GM19238 (cell line): ENCODE results near the gene ABL1.

Experiments
- DNase-seq: peaks from one replicate; pipeline ENCODE4 v3.0.0; 2011; ENCODE audit warnings: low spot score; ENCODE audit not compliant: insufficient read length

ABL1 gene

DNA sequence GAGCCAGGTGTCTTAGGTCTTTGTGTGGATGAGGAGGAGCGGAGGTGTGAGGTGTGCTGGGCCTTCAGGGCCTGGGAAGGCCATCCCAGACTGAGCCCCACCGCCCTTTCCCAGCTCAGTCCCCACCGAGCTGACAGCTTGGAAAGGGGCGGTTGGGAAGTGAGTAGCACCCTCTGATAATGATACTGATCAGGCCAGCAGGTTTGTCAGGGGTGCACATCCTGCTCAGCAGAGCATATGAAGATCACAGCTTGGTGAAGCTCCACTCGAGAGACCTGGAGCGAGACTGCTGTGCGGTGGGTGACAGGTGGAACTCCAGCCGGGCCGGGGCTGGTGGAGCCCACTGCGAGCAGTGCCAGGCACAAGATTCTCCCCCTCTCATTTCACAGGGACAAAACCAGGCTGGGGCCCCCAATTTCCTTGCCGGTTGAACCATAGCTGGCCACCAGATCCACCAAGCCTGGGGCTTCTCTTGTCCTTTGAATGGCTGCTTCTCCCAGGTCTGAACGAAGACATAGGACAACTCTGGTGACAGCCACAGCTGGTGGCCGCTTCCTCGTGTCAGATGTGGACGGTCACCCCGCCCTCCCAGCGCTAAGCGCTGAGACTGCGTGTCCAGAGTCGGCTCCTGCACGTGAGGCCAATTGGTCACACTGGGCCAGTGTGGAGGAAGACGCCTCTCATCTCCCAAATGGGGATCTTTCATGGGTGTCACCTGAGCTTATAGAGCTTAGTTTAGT lies 53.3 kb downstream of the ABL1 start:
- DNase-seq, result no peak

DNA sequence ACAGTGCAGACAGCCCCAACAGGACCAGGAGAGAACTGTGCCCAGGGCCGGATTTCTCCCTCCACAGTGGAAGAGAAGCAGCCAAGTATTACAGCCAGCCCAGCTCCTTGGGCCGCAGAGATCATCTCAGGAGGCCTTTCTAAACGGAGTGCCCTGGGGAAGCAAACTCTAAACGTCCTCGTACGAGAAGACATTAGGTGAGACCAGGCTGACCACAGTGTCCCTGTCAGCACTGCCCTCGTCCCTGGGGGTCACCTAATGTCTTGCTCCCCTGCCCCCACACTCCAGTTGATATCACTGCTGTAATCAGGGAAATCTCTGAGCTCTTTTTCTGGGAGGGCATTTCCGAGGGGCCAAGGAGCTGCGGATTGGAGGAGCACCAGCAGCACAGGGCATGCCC lies 55.1 kb downstream of the ABL1 start:
- no peak for DNase-seq

DNA sequence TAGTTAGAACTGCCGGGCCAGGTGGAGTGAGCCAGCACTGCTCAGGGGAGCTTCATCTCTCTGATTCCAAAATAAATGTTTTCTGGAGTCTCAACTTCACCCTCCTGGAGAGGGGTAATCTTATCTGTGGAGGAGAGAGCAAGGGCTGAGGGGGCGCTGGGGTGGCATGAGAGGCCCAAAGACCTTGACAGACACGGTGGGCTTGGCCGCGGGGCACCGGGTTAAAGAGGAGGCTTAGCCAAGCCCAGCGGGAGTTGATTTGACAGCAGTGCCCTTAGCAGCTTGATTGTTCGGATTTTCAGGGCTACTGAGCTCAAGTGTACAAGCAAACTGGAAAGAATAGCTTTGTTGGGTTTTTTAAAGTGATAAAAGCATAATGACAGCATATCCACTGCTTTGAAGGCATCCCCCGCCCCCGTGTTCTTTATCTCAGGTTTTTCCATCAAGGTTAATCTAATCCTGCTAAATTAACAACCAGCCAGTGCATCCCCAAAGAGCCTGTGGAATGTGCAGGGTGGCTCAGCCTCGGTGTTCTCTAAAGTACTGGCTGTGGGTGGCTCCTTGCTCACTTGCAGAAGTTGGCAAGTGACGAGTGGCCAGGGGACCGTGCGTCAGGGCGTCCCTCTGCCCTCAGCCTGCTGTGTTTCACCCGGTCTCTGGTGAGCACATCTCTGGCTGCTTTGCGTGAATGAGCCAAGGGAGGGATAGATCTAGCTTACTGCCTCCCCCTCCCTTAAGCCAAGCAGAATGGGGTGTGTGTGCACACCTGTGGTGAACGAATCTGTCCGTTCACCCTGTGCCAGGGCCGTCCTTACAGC lies 56.0 kb downstream of the ABL1 start:
- no peak for DNase-seq

DNA sequence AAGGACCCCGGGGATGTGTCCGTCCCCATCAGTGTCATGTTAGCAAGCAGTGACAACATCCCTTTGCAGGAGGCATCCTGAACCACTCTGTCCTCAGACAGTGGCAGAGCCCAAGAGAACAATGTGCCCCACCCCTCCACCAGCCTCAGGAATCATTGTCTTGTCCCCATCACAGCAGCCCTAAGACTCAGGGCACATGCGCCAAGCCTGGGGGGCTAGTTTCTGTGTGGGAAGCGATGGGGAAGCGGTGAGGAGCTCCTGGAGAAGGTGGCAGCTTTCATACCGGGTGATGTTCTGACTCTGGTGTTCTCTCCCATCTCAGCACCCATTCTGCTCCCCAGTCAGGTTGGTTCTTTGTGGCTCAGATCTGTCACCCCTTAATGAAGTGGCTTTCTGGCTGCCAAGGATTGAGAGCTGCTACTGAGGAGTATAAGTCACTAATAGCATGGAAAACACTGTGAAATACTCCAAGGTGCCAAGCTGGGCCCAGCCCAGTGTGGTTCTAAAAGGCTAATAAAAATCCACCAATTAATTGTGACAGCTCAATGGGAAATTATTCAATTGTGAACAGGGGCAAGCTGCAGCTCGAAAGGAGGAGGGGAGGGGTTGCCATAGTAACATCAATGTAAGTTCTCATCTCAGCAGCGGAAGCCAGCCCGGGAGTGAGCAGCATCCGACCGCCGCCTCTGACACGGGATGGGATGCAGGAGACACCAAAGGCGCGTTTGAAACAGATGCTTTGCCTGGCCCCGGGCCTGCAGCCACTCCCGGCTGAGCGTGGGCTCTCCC lies 56.8 kb downstream of the ABL1 start:
- DNase-seq, result no peak

DNA sequence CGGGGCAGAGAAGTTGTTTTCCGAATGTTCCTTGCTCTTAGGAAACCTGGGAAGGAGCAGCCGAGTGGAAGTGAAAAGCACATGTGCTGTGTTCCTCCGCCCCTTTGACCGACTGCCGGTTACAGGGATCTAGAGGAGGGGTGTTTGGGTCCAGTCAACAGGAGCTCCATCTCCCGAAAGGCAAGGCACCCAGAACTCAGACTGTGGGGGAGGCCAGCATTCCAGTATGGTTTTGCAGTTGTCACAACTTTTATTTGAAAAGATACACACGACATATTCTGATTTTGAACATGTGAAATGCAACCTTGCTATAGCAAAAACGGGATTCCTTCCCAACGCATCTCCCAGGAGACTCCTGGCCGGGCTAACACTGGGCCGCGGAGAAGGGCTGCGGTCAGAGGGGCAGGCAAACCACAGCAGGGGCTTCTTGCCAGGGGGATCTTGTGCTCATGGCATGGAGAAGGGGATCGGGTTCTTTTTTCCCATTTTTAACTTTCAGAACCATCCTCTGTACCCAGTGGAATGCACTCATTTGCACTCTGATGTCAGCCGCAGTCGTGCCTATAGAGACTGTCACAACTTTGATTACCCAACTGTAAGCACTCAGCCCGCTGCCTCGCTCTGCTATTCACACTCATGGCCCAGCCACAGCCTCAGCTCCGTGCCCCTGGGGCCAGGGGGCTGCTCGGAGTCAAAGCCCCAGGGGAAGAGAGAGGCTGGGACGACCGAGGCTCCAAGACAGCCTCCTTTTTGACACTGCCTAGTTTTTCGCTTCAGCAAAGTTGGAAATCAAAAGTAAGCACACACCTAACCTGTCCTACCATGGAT lies 57.6 kb downstream of the ABL1 start:
- DNase-seq, result no peak

DNA sequence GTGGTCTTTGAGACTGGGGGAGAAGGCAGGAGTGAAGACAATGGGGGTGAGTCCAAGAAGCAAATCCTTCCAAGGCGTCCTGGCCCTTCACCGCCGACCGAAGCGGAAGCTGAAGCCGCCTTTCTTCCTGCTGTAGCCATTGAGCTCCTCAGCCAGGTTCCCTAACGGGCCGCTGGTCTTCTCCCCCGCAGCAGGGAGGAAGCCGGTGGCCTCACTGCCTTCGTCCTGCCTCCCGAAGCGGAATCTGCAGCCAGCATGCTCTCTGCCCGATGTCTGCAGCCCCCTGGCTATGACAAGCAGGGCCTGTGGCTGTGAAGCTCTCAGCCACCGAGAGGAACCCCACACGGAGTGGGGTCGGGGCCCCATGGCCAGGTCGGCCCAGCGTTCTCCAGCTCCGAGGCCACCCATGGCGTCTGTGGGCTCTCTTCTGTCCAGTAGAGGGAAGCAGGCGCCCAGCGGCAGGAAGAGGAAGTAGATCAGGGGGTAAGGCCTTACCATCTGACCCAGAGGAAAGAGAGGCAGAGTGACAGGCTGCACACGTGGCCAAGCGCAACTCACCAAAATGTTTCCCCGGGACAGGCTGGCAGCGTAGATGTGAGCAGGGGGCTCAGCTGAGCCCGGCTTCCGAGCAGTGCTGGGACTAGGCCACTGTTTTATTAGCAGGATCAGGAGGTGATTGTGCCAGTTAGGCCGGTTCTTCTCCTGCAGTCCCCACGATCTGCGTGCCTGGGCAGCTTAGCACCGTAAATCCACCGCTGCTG lies 58.5 kb downstream of the ABL1 start:
- no peak for DNase-seq

DNA sequence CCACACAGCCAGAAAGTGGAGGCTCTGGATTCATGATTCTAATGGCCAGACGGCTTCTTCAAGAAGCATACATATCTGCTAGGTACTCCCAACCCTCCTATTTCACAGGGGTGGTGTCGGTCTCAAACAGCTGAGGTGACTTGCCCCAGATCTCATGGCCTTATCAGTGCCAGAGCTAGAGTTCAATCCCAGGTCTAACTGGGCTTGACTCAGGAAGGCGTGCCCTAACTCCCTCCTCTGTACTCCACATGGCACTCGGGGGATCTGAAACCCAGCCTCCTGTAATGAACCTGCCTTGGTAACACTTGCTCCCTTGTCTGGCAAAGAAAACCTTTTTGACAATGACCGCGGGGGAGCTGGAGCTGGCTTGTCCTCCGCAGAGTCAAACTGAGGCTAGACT lies 59.5 kb downstream of the ABL1 start:
- no peak for DNase-seq

DNA sequence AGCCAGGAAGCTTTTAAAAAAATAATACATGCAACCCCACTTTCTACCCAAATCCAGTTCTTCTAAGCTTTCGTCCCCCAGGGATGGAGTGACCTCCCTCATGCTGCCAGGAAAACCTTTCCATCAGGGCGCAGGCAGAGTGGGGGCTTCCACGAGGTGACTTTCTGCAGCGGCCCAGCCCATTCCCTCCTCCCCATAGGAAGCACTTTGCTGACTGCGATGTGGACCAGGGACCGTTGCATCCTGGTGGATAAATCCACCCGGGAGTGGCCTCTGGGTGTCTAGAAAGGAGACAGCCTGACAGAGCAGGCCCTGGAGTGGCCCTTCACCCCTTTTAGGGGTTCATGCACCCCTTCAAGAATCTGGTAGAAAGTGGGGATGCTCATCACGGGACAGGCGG lies 60.0 kb downstream of the ABL1 start:
- DNase-seq, result no peak

DNA sequence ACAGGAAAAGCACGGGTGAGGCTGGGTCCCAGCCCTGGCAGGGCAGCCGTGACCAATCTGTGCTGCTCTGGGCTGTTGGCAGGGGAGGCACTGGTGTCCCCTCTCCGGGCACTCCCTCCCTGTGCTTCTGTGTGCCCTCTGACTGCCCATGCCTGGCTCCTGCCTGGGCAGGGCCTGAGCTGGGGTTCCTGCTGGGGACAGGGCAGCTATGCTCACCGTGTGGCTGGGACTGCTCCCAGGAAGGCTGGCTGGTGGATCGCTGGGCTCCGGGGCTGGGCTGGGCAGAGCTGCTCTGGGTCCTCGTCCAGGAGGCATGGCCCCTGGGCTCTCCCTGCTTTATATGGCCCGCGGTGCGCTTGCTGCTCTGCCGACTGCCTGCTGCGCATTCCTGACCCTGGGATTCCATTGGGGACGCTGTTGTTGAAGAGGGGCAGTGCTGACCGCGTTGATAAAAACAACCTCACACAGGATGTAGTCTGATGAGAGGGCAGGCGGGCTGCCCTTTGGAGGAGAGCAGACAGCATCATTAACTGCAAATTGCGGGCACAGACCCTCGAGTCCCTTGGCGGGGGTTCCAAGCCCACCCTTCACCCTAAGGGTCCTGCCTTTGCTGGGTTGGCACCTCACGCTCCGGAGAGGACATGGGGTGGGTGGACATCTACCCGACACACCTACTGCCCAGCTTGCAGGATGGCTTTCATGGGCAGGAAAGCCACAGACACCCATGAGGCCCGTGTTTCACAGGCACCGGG lies 60.6 kb downstream of the ABL1 start:
- no peak for DNase-seq

DNA sequence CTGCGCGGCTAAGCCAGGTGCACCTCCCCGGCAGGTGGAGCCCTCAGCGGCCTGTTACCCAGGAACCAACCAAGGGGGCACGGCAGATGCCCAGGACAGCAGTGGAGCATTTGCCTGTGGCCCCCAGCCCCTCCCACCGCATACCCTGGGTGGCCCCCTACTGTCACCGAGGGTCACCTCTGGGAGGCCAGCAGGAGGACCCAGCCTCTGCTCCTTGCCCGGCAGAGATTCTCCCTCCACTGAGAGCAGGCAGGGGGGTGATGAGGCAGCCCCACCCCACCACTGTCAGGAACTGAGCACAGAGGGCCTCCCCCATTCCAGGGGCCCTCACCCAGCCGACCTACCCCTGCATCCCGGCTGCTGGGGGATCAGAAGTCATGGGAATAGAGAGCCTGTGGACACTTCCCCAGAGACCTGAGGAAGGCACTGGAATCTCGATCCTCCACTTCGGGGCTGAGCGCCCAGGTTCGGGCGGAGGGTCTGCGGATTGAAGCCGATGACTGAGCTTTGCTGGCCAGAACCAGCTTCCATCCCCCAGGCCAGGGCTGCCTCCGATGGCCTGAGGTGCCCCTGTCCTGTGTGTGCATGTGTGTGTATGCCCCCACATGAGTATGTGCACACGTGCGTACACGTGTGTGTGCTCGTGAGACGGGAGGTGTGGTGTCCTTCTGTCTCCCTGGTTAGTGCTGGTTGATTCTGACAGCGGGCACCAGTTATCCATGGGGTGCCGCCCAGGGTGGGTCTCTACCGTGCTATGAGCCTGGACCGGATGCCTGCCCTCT lies 61.4 kb downstream of the ABL1 start, which contains the start of gene QRFP:
TSS of gene QRFP (minus strand) at position 580 of the 782 bp plus-strand sequence. CDS start 2,974 bp downstream, outside the sequence.
- DNase-seq, result no peak

DNA sequence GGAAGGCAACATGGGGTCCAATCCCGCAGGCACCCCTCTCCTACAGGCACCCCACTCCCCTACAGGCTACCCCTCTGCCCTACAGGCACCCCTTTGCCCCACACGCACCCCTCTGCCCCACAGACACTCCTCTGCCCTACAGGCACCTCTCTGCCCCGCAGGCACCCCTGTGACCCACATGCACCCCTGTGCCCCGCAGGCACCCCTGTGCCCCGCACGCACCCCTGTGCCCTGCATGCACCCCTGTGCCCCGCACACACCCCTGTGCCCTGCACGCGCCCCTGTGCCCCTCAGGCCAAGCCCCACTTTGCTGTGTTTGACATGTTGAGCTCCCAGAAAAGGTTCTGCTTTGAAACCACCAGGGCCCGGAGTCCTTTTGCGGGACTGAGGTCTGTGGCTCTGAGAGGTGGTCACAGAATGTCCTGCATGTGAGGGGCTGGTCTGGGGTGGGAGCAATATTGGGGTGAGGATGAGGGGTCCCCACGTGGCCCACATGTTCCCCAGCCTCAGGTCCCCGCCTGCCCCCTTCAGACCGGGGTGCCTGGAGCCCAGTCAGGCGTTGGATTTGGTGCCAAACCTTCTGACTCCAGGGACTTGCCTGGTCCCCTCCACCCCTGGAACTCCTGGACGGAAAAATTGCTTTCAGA lies 62.2 kb downstream of the ABL1 start:
- DNase-seq, result no peak

DNA sequence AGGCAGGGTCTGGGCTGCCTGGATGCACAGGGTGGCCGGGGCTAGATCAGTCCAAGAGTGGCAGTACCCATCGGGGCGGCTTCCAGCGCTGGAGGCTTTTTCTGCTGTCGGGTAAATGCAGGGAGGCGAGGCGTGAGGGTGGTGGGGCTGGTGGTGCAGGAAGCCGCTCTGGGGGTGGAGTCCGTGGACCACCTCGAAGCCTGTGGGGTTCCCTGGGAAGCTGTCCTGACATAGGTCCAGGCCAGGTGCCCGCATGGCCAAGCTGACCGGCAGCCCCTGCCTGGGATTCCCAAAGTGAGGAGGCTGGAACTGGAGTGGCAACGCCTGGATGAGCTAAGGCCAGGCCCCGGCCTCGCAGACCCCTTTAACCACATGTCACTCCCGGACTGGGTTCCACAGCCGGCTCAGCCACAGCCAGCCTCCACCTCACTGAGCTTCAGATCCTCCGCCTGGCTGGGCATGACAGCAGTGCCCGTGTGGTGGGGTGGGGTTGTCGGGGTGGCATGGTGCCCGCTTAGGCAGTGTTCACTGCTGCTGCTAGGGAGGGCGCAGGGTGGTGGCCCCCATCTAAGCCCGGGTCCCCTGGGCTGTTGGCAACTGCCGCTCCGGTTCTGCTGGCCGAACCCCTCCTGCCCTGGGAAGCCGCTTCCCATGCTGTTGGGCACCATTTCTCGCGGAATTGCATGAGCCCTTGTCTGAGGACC lies 62.9 kb downstream of the ABL1 start:
- no peak for DNase-seq

DNA sequence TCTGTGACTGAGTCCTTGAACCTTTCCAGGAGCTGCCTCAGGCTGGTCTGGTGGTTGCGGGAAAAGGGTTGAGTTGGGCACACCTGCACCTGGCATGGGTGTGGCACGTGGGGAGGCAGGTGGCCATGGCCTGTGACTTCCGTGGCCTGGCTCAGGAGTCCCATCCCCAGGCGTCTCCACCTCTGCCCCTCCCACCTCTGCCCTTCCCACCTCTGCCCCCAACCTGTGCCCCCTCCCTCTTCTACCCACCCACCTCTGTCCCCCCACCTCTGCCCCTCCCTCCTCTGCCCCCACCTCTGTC lies 63.4 kb downstream of the ABL1 start:
- DNase-seq, result no peak

DNA sequence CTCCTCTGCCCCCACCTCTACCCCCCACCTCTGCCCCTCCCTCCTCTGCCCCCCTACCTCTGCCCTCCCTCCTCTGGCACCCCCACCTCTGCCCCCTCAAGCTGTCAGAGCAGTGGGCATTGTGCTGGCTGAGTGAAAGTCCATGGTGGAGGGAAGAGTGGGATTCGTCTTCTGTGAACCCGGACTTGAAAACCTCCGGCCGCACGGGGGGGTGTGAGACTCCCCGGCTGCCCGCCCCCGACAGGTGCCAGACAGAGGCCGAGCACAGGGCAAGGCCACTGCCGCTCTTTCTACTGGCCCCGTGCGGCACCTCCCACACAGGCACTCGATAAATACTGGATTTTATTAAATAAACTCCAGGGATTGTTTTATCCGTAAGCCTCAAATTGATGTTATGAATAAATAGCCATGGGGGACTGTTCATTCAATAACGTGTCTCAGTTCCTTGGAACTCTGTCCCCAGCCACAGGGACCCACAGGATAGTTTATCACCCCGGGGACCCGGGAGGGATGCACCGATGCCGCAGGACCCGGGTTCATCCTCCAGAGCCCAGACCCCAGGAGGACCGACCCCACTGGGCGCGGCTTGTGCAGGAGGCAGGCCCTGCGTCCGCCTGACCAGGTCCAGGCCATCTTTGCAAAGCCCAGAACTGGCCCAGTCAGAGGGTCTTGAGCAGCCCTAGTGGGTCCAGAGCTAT lies 64.1 kb downstream of the ABL1 start:
- no peak for DNase-seq

DNA sequence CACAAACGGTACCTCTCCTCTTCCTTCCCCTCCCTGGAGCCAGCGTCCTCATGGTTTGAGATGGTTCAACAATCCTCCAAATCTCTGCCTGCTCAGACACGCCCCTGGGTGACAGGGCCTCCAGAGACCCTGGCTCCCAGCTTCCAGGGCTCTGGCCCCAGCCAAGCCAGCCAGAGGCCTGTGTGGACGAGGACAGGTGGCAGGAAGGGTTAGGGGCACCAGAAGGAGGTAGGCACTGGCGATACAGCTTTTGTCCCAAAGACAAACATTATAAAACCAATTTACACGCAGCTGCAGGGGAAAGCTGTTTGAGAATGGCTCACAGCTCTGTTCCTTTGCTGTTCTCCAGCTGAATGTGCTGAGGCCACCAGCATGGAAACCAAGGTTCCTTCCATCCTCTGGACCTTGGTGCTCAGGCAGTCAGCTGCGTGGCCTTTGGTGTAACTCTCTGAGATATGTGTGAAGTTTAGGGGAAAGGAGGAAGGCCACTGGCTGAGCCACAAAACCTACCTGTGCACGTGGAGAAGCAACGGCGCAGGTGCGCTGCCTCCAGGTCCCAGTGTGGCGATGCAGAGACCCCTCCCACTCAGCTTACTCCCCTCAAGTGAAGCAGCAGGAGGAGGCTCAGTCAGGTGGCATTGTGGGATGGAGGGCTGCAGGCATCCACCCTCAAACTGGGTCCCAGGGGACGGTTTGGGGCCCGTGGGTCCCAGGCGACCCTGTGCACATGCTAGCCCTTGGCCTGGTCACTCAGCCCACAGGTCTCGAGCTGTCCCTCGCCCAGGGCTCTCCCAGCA lies 65.8 kb downstream of the ABL1 start:
- no peak for DNase-seq

DNA sequence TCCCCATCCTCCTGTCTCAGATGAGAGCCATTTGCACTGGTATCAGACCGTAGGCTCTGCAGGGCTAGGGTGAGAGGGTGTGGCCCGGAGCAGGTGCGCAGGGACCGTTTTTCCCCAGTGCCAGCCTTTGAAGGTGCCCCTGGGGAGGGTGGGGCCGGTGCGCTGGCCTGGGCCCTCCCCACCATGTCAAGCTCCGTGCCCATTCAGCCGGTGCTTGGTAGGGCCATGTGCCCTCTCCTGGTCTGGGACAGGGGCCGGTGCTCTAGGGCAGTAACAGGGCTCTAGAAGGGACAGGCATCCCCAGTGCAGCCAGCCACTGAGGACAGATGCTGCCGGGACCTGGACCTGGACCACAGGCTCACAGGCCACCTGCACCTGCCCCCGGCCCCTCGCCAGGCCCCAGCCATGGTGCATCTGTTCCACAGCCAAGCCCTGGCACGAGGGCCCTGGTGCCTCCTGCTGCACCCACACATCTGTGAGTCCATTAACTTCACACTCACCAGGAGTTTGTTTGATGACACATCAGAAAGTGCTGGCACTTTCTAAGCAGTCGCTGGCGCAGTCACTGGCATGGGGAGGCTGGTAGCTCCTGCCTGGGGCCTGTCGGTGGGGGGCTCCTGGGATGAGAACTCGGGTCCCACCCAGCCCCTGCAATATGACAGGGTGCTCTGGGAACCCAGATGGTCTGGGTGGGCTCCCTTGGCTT lies 66.6 kb downstream of the ABL1 start:
- no peak for DNase-seq
